ENCODE data around the gene SNAPC2. TPM values are rescaled to one million over a fixed set of nuclear protein-coding genes. Genes with fewer than 3 reads are reported as not detected.
"Not testable (repeated sequence)": the region's sequence is repeated elsewhere in the genome, so short reads cannot be mapped to it uniquely, and the experiment has no call there.

The SNAPC2 gene
- polyA plus RNA-seq, 4 donors, result 13.0 to 23.5 (median 18.2) TPM

- no peak for DNase-seq (ENCODE audit: low read depth in 4 of 4, low spot score in 2 of 4)
These were observed 1.3 kb upstream of the SNAPC2 start for GRCh38 chr19:7918615-7919421.

GRCh38 chr19:7920519-7921301 lies 572 bp downstream of the SNAPC2 start:
- DNase-seq (ENCODE audit: low read depth in 4 of 4, low spot score in 2 of 4), result peak; percentile 81 to 90 (median 86)

GRCh38 chr19:7921302-7921966 lies 1.3 kb downstream of the SNAPC2 start:
- no peak for DNase-seq (ENCODE audit: low read depth in 4 of 4, low spot score in 2 of 4)

- no peak for DNase-seq (ENCODE audit: low read depth in 4 of 4, low spot score in 2 of 4)
These were observed 2.1 kb downstream of the SNAPC2 start for GRCh38 chr19:7921967-7922835.

GRCh38 chr19:7922836-7923195 lies 2.7 kb downstream of the SNAPC2 start:
- DNase-seq (ENCODE audit: low read depth in 4 of 4, low spot score in 2 of 4), result no peak

GRCh38 chr19:7923295-7924191 lies 3.4 kb downstream of the SNAPC2 start:
- DNase-seq (ENCODE audit: low read depth in 4 of 4, low spot score in 2 of 4), result no peak

- no peak for DNase-seq (ENCODE audit: low read depth in 4 of 4, low spot score in 2 of 4)
These were observed 4.1 kb downstream of the SNAPC2 start for GRCh38 chr19:7924241-7924640.

GRCh38 chr19:7924651-7925170 lies 4.6 kb downstream of the SNAPC2 start:
- no peak for DNase-seq (ENCODE audit: low read depth in 4 of 4, low spot score in 2 of 4)

GRCh38 chr19:7925171-7925851 lies 5.2 kb downstream of the SNAPC2 start:
- peak in 1 of 4 donors; percentile 76 for DNase-seq (ENCODE audit: low read depth in 4 of 4, low spot score in 2 of 4)

GRCh38 chr19:7926021-7926726 lies 6.0 kb downstream of the SNAPC2 start, which contains the start of gene CTXN1:
Gene CTXN1, minus strand, starts transcription at chr19:7926135. Its CDS starts 597 bp downstream, at chr19:7925538.
- no peak for DNase-seq (ENCODE audit: low read depth in 4 of 4, low spot score in 2 of 4)

- no peak for DNase-seq (ENCODE audit: low read depth in 4 of 4, low spot score in 2 of 4)
These were observed 6.8 kb downstream of the SNAPC2 start for GRCh38 chr19:7926727-7927604.

GRCh38 chr19:7927605-7928333 lies 7.6 kb downstream of the SNAPC2 start:
- no peak for DNase-seq (ENCODE audit: low read depth in 4 of 4, low spot score in 2 of 4)

GRCh38 chr19:7928334-7928706 lies 8.2 kb downstream of the SNAPC2 start:
- DNase-seq (ENCODE audit: low read depth in 4 of 4, low spot score in 2 of 4), result no peak

- DNase-seq (ENCODE audit: low read depth in 4 of 4, low spot score in 2 of 4), result no peak
These were observed 8.9 kb downstream of the SNAPC2 start for GRCh38 chr19:7928741-7929701.

GRCh38 chr19:7930030-7930429 lies 9.9 kb downstream of the SNAPC2 start:
- DNase-seq (ENCODE audit: low read depth in 4 of 4, low spot score in 2 of 4), result not testable (repeated sequence)
